Measurements from ENCODE around the gene APCDD1.
"Not testable (repeated sequence)": the region's sequence is repeated elsewhere in the genome, so short reads cannot be mapped to it uniquely, and the experiment has no call there.

Gene APCDD1

DNA sequence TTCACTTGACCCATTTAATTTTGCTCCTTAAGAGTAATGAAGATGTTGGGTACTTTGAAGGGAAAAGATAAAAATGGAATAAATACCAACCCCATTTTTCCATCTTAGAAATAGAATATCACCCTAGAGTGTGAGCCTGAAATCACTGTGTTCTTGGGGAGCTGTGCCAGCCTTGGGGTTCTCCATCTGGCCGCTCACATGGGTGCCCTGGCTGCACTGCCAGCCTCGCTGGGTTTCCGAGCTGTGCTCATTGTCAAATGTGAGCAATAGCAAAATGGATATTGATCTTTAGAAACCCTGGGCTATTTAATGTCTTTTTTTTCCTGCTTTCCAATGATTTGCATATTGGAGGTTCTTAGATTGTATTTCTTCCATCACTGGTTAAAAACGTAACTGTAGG, 9.3 kb downstream of the APCDD1 start:
- no peak for DNase-seq

DNA sequence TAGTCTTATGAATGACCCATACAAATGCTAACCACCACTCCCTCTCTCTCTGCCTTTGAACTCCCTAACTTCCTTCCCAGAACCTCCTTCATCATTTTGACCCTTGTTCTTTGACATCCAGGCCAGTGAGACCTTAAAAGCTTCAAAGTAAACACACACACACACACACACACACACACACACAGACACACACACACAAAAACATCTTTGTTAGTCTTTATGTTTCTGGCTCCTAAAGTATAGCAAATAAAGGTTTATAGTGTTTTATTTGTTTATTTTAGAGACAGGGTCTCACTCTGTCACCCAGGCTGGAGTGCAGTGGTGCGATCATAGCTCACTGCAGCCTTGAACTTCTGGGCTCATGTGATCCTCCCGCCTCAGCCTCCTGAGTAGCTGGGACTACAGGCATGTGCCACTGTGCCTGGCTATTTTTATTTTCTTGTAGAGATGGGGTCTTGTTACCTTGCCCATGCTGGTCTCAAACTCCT, 9.8 kb downstream of the APCDD1 start:
- not testable (repeated sequence) for DNase-seq

DNA sequence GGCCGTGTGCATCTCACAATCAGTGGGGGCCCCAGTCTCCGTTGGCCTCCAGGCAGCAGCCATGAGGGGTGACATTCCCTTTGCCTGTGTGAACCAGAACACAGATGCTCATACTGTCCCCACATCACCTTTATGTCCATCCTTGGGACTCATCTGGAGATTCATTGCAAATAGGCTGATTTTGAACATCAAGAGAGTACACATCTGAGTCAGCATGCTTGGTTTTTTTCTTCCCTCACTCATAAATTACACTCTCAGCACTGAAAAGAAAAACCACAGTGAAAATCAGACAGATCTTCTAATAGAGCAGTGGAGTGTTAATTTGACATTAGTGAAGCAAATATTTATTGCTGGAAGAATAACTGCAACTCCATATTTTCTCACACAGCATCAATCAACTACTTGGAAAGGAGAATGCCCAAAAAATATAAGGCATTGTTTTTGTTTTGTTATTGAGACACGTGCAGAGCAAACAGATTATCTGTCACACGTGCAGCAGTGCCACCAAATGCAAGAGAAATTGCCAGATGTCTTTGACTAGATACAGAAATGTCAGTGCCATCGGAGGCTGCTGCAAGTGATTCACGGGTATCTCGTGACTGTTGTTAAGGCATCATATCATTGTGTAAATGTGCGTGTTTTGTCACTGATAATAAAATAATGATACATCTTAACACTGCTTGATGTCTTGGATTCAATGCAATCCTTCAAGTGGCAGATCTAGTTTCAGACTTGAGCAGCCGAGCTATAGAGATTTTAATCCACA, 10.9 kb downstream of the APCDD1 start:
- DNase-seq, result no peak

DNA sequence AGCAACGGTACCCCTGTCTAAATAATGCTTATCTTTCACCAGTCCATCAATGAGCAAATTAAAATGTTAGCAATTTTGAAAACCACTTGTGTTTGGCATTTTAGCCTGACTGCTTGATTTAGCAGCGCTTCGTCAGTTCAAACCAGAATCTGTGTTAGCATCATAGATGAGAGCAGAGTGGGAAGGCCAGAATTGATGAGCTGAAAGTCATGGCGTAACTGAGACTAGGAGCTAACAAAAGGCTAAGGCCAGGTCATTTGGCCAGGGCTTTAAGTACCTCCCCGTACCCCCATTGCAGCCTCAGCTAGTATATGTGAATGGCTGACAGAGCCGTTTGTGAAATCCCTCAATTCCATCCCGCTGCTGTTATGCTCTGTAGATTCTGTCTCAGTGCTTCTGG, 16.0 kb downstream of the APCDD1 start:
- DNase-seq, result no peak

DNA sequence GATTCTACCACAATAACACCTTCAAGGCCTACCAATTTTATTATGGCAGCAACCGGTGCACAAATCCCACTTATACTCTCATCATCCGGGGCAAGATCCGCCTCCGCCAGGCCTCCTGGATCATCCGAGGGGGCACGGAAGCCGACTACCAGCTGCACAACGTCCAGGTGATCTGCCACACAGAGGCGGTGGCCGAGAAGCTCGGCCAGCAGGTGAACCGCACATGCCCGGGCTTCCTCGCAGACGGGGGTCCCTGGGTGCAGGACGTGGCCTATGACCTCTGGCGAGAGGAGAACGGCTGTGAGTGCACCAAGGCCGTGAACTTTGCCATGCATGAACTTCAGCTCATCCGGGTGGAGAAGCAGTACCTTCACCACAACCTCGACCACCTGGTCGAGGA, 17.1 kb downstream of the APCDD1 start:
- no peak for DNase-seq

DNA sequence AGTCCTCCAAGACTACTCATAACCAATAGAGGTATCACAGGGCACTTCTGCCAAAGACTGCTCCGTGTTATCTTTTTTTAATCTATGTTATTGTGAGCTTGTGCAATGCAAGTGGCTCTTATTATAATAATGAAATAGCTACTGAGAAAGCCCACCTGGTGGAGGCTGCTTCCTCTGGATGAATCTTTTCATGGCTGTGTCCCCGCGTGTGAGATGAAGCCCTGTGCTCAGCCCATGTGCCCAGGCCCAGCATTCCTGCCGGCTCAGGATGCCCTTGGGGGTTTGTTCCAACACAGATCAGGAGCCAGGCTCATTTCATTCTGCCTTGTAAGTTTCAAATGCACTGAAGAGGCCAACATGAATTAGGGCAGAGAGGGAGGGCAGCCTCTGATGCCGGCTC, 18.7 kb downstream of the APCDD1 start:
- DNase-seq, result no peak

DNA sequence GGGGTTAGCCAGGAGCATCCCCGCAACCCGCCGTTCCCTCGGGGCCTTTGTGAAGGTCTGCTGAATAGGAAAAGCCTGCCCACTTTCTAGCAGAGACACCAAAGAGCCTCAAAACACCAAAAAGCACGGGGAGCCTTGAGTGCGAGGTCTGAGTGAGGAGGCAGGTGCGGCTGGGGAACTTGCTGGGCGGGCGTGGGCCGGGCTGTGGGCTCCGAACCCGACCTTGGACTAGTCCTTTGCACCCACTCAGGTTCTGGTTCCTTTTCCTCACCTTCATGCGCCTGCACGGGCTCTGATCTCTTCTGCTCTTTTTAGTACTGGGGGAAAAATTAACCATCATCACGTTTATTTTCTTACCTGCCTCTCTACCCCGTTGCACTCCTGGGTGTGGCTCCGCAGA, 19.9 kb downstream of the APCDD1 start:
- DNase-seq, result no peak

DNA sequence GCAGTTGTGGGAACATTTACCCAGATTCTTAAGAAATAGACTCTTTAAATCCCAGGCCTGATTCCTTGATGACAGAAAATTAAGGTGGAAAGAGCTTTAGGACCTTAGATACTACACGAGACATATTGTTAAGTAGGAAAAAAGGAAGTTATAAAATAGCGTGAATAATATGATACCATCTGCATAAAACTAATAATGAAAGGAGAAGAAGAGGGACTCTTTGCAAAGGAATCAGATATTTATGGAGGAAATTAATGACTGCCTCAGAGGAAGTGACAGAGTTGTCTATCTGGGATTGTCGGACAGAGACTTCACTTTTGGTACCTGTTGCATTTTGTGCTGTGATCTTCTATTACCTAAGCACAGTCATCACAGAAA, 20.8 kb downstream of the APCDD1 start:
- no peak for DNase-seq

DNA sequence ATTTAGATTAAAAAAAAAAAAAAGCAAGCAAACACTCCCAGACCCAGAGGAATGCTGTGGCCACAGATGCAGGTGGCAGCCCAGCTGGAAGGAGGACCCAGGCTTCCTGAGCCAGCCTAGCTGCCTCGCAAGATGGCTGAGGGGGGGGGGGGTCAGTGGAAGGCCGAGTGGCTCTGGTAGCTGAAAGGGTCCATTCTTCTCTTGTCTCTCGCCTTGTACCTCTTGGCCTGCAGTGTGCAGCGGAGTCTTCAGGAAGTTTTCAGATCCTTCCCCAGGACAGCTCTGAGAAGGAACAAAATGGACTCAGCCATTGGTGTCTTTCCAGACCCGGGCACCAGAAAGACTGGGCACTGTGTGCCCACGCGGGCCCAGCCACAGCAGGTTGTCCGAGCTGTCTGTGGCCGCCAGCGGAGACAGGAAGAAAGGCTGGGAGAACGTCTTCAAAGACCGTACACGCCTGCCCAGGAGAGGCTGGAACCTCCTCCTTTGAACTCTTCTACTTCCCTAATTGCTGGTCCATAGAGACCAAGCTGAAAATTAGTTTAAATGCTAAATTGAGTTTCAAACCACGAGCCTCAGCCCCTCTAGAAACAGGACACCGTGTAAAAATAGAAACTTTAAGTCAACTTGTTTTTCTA, 21.3 kb downstream of the APCDD1 start:
- peak; percentile 55 for DNase-seq

DNA sequence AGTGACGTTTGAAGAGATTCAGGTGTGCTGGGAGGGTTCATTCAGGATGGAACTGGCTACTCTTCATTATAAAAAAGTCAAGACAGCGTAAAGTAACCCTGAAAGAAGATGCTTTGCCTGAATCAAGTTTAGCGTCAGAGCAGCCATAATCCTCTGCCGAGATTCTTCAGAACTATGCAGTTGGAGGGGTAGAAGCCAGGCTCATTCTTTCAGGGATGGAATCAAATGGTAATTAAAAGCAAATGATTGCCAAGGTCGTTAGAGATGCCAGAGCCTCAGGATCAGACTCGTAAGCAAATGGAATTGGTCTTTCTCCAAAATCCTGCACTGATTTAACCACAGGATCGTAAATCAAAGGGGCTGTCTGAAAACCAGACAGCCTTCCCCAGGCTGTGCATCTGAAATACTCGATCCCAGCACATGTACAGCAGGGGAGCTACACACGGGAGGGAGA, 21.9 kb downstream of the APCDD1 start:
- no peak for DNase-seq

DNA sequence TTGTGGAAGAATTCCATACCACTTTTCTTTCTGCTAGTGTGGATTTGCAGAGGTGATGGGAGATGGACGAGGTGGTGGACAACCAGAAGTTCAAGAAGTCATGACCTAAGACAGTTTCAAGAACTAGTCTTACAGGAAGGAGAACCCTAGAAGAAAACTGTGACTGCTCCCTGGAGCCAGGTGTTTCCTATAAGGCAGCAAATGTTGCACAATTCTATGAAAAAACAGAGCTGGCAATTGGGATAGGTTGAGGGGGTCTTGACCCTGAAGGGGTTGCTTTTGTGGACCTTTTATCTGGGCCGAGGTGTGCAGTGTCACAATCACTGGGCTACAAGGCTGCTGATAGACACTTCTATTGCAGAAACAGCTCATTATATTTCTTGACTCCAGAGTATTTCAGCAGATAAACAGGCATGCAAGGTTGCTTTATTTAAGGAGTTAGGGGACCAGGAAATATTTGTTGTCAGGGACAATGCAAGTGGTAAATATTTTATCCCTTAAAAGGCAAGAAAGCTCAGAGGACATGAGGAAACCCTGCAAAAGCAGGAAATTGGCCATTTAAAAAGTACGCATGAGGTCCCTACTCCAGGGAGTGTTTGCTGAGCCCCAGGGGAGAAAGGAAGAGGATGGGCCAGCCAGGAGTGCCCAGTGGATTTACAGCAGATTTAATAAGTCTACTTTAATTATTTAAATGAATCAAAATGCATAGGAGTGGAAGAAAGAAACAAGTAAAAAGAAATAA, 22.9 kb downstream of the APCDD1 start:
- no peak for DNase-seq

DNA sequence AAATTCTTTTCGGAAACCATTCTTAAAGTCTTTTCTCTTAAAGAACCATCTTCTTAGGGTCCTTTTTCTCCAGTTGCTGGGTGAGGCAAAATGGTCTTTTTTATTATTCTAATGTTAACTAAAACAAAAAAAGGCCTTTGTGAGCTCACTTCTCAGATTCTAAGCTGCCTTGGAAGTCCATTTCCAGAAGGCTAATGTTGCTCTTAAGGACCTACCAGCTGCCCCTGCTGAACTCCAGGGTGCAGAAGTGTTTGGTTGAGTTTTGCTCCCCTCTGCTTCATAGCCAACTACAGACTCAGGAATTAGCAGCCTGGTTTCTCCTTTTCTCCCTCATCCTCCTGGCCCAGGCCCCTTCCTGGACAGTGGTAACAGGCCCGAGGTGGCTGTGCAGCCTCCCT, 23.4 kb downstream of the APCDD1 start:
- DNase-seq, result no peak

DNA sequence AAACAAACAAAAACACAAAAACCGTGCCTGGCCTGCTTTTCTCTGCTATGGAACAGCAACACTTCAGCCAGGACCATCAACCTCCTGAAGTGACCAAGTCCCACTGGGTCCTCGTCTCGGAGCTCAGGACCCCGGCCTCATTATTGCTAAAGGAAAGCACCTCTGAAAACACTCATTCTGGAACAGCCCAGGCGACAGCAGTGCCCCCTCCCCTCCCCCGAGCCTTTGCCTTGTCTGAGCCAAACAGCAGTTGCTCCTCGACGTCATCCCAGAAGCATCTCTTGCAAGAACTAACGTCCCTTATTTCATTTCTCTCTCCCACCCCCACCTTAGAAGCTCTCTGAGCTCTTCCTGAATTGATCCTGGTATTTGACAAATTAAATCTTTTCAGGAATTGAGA, 27.4 kb downstream of the APCDD1 start:
- no peak for DNase-seq

DNA sequence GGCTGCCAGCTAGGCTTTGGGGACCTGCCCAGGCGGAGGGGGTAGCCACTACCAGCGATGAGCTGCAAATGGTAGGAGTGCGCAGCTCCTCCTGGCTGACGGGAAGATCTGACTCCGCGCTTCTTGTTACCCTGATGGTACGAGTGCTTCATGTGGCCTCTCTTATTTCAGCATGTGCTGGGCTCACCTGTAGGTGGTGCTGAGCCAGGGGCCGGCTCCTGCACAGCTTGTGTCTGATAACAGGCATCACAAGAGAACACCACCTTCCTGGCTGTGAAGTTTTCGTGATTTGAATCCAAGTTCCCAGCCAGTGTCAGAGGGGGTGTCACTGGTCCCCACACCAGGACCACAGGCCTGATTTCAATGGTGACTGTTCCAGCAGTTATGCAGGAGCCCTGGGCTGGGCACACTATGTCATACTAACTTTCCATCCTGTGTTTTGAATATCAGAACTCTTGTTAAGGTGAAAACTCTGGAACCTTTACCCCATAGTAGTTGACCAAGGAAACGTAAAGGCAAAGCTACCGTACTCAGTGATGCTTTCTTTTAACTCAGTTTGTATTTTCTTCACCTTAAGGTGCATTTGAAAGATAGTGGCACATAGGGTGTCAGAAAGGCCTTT, 28.0 kb downstream of the APCDD1 start:
- DNase-seq, result no peak

DNA sequence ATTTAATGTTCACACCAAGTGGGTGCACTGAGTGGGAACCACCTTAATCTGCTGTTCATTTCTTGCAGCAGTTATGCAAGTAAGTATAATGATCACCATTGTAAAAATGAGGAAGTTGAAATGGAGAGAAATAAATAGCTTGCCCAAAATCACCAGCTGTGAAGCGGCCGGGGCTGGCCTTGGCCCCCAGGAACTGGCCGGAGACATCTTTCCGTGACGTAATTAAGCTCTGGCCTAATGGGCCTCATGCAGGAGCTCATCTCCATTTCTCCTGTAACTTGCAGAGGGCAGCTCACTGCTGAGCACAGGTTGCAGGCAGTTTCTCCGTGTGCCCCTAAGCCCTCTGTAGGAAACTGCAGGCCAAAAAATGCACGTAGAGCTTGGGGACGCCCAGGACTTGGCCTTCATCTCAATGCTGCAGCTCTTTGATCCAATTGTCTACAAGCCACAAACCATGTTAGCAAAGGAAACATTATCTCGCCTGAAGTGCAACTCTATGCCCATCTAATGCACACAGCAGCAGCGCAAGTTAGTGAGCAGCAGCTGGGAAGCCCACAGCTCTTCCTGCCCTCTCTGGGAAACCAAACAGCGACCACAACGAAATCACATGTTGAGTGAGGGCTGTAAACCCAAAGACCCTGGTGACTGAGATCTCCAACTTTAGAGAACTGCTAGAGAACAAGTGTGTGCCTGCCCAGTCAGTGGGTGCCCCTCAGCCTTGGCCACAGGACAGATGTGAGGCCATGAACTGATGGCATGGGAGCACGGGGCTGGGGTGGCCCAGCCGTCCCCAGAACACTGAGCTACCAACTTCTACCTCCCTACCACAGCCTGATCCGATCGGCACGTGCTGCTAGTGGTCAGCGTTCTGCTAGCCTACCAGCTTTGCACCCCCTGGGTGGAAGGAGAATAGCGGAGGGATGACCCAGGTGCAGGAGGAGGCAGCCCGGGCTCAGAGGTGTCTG, 28.8 kb downstream of the APCDD1 start:
- no peak for DNase-seq

DNA sequence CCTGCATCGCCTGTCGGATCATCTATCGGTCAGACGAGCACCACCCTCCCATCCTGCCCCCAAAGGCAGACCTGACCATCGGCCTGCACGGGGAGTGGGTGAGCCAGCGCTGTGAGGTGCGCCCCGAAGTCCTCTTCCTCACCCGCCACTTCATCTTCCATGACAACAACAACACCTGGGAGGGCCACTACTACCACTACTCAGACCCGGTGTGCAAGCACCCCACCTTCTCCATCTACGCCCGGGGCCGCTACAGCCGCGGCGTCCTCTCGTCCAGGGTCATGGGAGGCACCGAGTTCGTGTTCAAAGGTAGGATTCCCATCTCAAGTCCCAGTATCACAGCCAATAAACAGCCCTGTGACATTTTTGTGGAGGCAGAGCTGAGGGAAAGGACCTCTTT, 31.0 kb downstream of the APCDD1 start:
- no peak for DNase-seq

DNA sequence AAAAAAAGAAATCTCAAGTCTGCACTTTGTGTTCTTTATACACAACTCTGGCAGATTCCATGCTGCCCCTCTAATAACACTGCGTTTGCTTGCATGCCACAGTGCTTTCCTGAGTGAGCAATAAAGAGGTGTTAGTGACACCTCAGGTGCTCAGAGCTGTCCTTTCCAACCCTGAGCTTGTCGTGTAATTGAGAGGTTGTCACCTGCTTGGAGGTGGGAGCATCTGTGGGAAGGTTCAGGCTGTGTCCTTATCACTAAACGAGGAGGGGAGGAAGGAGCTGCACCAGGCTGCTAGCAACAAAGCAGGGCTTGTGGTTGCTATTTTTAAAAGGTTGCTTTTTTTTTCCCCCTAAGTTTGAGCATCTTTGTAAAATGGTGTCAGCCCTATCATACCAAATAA, 31.9 kb downstream of the APCDD1 start:
- DNase-seq, result no peak

DNA sequence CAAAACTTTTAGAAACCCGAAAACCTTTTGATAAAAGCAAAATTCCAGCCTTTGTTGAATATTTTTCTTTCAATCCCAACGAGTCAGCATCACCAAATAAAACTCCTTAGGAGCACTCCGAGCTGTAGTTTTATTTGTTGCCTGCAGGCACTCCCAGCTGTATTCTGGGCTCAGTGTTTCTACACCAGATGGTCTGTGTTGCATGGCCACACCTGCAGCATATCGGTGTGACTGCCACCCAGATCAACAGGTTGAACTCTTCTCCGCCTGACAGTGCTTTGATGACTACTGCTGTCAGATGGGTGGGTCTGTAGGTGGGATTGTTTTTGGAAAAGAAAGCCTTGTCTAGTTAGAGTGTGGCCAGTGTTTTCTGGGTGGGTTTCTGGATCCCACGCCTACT, 32.7 kb downstream of the APCDD1 start:
- no peak for DNase-seq

DNA sequence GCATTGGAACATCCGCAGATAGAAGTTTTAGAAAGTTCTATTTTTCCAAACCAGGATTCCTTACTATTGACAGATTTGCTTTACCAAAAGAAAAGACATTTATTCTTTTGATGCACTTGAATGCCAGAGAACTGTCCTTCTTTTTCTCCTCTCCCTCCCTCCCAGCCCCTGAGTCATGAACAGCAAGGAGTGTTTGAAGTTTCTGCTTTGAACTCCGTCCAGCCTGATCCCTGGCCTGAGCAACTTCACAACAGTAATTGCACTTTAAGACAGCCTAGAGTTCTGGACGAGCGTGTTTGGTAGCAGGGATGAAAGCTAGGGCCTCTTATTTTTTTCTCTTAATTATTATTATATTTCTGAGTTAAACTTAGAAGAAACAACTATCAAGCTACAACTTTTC, 33.6 kb downstream of the APCDD1 start:
- no peak for DNase-seq

DNA sequence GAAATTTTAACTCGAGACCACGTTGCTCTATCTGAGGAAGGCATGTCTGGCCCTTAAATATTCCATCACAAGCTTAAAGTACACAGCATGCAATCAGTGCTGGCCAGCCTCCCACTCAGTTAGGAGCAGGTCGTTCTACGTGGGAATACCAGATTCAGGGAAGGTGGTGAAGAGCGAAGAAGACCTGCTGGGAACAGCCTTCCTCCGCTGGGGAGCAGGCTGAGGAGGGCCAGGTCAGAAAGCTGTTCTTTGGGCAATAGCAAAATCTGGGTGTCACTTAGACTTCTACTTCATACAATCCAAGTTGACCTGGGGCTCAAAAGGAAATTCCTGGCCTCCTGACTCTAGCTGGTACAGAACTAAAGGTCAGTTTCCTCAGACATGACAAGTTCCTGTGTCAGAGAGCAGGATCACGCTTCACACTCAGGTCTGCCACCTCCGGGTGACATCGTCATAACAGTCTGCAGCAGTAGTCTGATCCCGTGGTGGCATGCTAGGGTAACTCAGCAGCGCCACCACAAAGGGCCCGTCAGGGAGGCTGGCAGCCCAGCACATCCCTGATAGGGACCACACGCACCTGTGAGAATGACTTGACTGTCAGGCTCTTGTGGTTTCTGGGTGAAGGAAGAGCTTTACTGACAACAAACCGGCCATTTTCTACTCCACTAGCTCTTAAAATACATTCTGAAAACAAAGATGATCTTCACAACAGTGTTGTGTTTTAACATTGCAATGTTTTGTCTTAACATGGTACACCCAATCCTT, 36.1 kb downstream of the APCDD1 start:
- DNase-seq, result no peak

DNA sequence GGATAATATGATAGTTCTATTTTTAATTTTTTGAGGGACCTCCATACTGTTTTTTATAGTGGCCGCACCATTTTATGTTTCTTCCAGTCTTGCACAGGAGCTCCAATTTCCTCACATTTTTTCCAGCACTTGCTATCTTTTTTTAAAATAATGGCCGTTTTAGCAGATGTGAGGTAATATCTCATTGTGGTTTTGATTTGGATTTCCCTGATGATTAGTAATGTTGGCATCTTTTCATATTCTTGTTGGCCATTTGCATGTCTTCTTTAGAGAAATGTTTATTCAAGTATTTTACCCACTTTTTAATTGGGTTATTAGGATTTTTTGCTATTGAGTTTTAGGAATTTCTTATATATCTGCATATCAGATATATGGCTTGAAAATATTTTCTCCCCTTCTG, 41.5 kb downstream of the APCDD1 start:
- no peak for DNase-seq

All from left hindlimb (tissue), 1 donor.